HEK293T (cell line): ENCODE results near the gene EXOC4.

ENCODE experiments used
- BHLHE40 ChIP-seq: fragments of 450-650 bp; IDR thresholded peaks from 2 replicates; pipeline ENCODE4 v1.6.1; 2016; ENCODE audit warnings: mild to moderate bottlenecking, moderate library complexity, borderline replicate concordance
- CTBP1 ChIP-seq: fragments of 450-650 bp; IDR thresholded peaks from 2 replicates; pipeline ENCODE4 v1.6.1; 2016; ENCODE audit warnings: borderline replicate concordance
- ELF4 ChIP-seq: fragments of 450-650 bp; IDR thresholded peaks from 2 replicates; pipeline ENCODE4 v1.6.1; 2017; ENCODE audit warnings: antibody characterized with exemption
- FOXA1 ChIP-seq: fragments of 450-650 bp; IDR thresholded peaks from 2 replicates; pipeline ENCODE4 v1.6.1; 2016; ENCODE audit warnings: mild to moderate bottlenecking
- FOXK2 ChIP-seq: fragments of 450-650 bp; IDR thresholded peaks from 2 replicates; pipeline ENCODE4 v1.6.1; 2016; ENCODE audit warnings: mild to moderate bottlenecking
- FOXM1 ChIP-seq: fragments of 450-650 bp; IDR thresholded peaks from 2 replicates; pipeline ENCODE4 v1.6.1; 2017; ENCODE audit warnings: mild to moderate bottlenecking, borderline replicate concordance
- HDGF ChIP-seq: fragments of 450-650 bp; IDR thresholded peaks from 2 replicates; pipeline ENCODE4 v1.6.1; 2017; ENCODE audit warnings: antibody characterized with exemption, borderline replicate concordance
- L3MBTL2 ChIP-seq: fragments of 450-650 bp; conservative IDR thresholded peaks from 2 replicates; pipeline ENCODE4 v1.6.1; 2016; ENCODE audit warnings: mild to moderate bottlenecking
- LEF1 ChIP-seq: fragments of 450-650 bp; IDR thresholded peaks from 2 replicates; pipeline ENCODE4 v1.6.1; 2017; ENCODE audit warnings: mild to moderate bottlenecking, borderline replicate concordance
- SP1 ChIP-seq: fragments of 450-650 bp; IDR thresholded peaks from 2 replicates; pipeline ENCODE4 v1.6.1; 2017
- SUZ12 ChIP-seq: fragments of 450-650 bp; IDR thresholded peaks from 2 replicates; pipeline ENCODE4 v1.6.1; 2016; ENCODE audit warnings: mild to moderate bottlenecking
- TARDBP ChIP-seq: fragments of 450-650 bp; IDR thresholded peaks from 2 replicates; pipeline ENCODE4 v1.6.1; 2016
- ZNF384 ChIP-seq: fragments of 450-650 bp; IDR thresholded peaks from 2 replicates; pipeline ENCODE4 v1.6.1; 2016
- TF ChIP-seq, protein P1 (sequence below): fragments of 450-650 bp; IDR thresholded peaks from 2 replicates; pipeline ENCODE4 v1.6.1; 2016

DNA sequence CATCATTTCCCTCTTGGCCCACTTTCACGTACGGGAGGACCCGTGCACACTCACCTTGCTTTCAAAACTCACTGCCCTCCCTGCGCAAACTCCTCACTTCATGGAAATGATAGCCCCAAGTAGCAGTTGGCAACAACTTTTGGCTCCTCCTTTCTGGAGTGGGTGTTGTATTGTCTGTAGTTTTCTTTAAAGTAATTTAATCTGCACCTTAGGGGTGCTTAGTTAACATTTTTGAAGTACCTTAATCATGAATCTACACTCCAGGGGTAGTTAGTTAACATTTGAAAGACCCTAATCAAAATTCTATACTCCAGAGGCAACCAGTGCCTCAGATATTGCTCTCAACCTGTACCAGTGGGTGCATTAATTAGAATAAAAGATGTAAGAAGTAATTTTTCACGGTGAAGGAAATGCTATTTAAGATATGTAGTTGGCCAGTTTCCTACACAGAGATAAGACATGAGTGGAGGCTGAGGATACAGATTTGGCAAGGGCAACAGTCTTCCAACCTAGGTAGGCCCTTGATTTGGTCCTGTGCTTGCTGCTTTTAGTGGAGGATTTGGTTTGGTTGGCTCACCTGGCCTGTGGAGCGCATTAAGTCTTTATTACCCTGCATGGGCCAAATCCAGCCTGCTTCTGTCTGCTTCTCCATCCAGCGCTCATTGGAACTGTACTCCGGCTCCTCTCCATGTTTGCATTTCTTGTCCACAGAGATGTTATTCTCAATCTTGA, 93.0 kb downstream of the EXOC4 start:
- no peak for TF ChIP-seq FOXM1
- no peak for TF ChIP-seq FOXA1
- TF ChIP-seq CTBP1, result no peak
- TF ChIP-seq ELF4, result no peak
- no peak for TF ChIP-seq SP1
- no peak for TF ChIP-seq TARDBP
- TF ChIP-seq, protein P1, sequence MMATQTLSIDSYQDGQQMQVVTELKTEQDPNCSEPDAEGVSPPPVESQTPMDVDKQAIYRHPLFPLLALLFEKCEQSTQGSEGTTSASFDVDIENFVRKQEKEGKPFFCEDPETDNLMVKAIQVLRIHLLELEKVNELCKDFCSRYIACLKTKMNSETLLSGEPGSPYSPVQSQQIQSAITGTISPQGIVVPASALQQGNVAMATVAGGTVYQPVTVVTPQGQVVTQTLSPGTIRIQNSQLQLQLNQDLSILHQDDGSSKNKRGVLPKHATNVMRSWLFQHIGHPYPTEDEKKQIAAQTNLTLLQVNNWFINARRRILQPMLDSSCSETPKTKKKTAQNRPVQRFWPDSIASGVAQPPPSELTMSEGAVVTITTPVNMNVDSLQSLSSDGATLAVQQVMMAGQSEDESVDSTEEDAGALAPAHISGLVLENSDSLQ, result no peak
- TF ChIP-seq SUZ12, result no peak
- TF ChIP-seq FOXK2, result no peak
- no peak for TF ChIP-seq HDGF
- TF ChIP-seq BHLHE40, result no peak
- TF ChIP-seq ZNF384, result no peak
- no peak for TF ChIP-seq LEF1
- no peak for TF ChIP-seq L3MBTL2
